ENCODE data around the gene OR1L4. TPM values are rescaled to one million over a fixed set of nuclear protein-coding genes. Genes with fewer than 3 reads are reported as not detected.
A peak's percentile ranks its signal among the peaks of the same experiment; 100 is the strongest.

OR1L4 gene, protein sequence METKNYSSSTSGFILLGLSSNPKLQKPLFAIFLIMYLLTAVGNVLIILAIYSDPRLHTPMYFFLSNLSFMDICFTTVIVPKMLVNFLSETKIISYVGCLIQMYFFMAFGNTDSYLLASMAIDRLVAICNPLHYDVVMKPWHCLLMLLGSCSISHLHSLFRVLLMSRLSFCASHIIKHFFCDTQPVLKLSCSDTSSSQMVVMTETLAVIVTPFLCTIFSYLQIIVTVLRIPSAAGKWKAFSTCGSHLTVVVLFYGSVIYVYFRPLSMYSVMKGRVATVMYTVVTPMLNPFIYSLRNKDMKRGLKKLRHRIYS
- polyA plus RNA-seq (2013, experiment 1 of 2), result not detected
- not detected for polyA plus RNA-seq (2013, experiment 2 of 2)

DNA sequence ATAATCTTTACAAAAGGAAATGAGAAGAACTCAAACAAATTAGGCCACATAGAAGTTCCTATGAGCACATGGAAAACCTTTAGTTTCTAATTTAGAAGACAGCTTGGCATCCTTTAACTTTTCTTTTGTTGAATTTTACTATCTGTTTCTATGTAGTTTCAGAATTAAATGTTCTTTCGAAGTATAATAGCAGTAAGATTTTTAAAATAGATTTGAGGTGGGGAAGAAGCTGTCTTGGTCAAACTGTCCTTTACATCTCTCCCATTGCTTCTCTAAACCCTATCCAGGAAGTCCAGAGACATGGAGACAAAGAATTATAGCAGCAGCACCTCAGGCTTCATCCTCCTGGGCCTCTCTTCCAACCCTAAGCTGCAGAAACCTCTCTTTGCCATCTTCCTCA lies at the start of gene OR1L4:
TSS of gene OR1L4 (plus strand) at position 301 of the 400 bp plus-strand sequence. CDS start at position 301, 0 bp downstream.
- H4K91ac ChIP-seq (ENCODE audit: low read depth, low read length, poor library complexity), result no peak within 1 kb of the TSS
- no peak within 1 kb of the TSS for H3K23ac ChIP-seq (ENCODE audit: low read depth, low read length, poor library complexity)
- H3K14ac ChIP-seq (ENCODE audit: low read length), result no peak within 1 kb of the TSS
- H3K18ac ChIP-seq (ENCODE audit: low read length), result no peak within 1 kb of the TSS
- no peaks in the 10 kb centered on the region for H3K36me3 ChIP-seq (replicated peaks in 1 of 2; ENCODE audit: control insufficient read depth in 2 of 2, insufficient read depth in 2 of 2, low read length in 2 of 2)
- no peaks in the 10 kb centered on the region for H3K27me3 ChIP-seq (ENCODE audit: control insufficient read depth in 3 of 3, insufficient read depth in 3 of 3, low read depth in 1 of 3, low read length in 3 of 3)
- peak within 1 kb of the TSS in 1 of 2 donors; percentile 58 for H3K4me3 ChIP-seq (ENCODE audit: low read length in 2 of 2)
- no peak within 1 kb of the TSS for H3K4ac ChIP-seq (ENCODE audit: low read length)
- H2AK5ac ChIP-seq (ENCODE audit: low read depth, low read length), result no peak within 1 kb of the TSS
- H3K9me3 ChIP-seq (replicated peaks in 1 of 2; ENCODE audit: control insufficient read depth in 2 of 2, insufficient read depth in 1 of 2, low read depth in 1 of 2, low read length in 2 of 2), result peaks cover 3 to 15% of the 10 kb centered on the region in 2 donors
- H4K8ac ChIP-seq (ENCODE audit: low read depth, low read length), result no peak within 1 kb of the TSS
- H2BK5ac ChIP-seq (ENCODE audit: low read length), result no peak within 1 kb of the TSS
- no peaks in the 10 kb centered on the region for H3K79me1 ChIP-seq (ENCODE audit: low read depth, low read length)
- WGBS, 2 donors (ENCODE audit: extremely low coverage in 2 of 2, insufficient read length in 2 of 2, insufficient replicate concordance in 1 of 2), result no CpG with 5 or more reads among the region's 1 CpG
- no peak within 1 kb of the TSS for H2BK12ac ChIP-seq (ENCODE audit: low read length)
- H3K4me1 ChIP-seq (ENCODE audit: control insufficient read depth in 2 of 2, insufficient read depth in 1 of 2, low read depth in 1 of 2, low read length in 2 of 2), result no peaks in the 10 kb centered on the region
- H3K9ac ChIP-seq (ENCODE audit: low read depth, low read length, poor library complexity), result no peak within 1 kb of the TSS
- H2BK15ac ChIP-seq (ENCODE audit: low read length), result no peak within 1 kb of the TSS
- H3K27ac ChIP-seq (replicated peaks; ENCODE audit: low read length), result no peak within 1 kb of the TSS
- no peak within 1 kb of the TSS for H3K4me2 ChIP-seq (ENCODE audit: insufficient read depth, low read length, poor library complexity, severe bottlenecking)
- no peak for DNase-seq (ENCODE audit: low spot score)
- H2AFZ ChIP-seq (ENCODE audit: low read length), result no peak within 1 kb of the TSS
- no peak within 1 kb of the TSS for H2BK120ac ChIP-seq (ENCODE audit: low read depth, low read length)

DNA sequence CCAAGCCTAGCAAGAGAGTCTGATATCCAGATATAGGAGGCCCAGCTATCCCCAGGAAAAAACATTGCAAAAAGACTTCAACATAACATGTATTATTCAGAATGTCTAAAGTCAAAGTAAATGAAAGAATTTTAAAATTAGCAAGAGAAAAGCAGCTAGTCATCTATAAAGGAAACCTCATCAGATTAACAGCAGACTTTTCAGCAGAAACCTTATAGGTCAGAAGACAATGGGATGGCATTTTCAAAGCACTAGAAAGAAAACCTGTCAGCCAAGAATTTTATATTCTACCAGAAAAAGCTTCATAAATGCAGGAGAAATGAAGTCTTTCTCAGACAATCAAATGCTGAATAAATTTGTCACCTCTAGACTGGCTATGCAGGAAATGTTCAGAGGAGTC lies 38.9 kb upstream of the OR1L4 start:
- Histone ChIP-seq H3K23ac (ENCODE audit: low read depth, low read length, poor library complexity) (no peak overlapping the region), H4K8ac (ENCODE audit: low read depth, low read length) (no peak overlapping the region), H3K18ac (ENCODE audit: low read length) (no peak overlapping the region), H3K4me2 (ENCODE audit: insufficient read depth, low read length, poor library complexity, severe bottlenecking) (no peak overlapping the region), H3K36me3 (replicated peaks in 1 of 2; ENCODE audit: control insufficient read depth in 2 of 2, insufficient read depth in 2 of 2, low read length in 2 of 2) (no peaks in the 10 kb centered on the region), H2BK12ac (ENCODE audit: low read length) (no peak overlapping the region), H3K9ac (ENCODE audit: low read depth, low read length, poor library complexity) (no peak overlapping the region), H3K79me1 (ENCODE audit: low read depth, low read length) (no peaks in the 10 kb centered on the region), H3K4me3 (ENCODE audit: low read length in 2 of 2) (no peak overlapping the region), H3K27ac (replicated peaks; ENCODE audit: low read length) (no peak overlapping the region), H2BK15ac (ENCODE audit: low read length) (no peak overlapping the region), H2AK5ac (ENCODE audit: low read depth, low read length) (no peak overlapping the region), H3K4ac (ENCODE audit: low read length) (no peak overlapping the region), H3K14ac (ENCODE audit: low read length) (no peak overlapping the region), H2BK120ac (ENCODE audit: low read depth, low read length) (no peak overlapping the region), H2BK5ac (ENCODE audit: low read length) (no peak overlapping the region), H3K9me3 (replicated peaks in 1 of 2; ENCODE audit: control insufficient read depth in 2 of 2, insufficient read depth in 1 of 2, low read depth in 1 of 2, low read length in 2 of 2) (peaks cover 0 to 14% of the 10 kb centered on the region in 2 donors), H3K27me3 (ENCODE audit: control insufficient read depth in 3 of 3, insufficient read depth in 3 of 3, low read depth in 1 of 3, low read length in 3 of 3) (no peaks in the 10 kb centered on the region), H4K91ac (ENCODE audit: low read depth, low read length, poor library complexity) (no peak overlapping the region), H3K4me1 (ENCODE audit: control insufficient read depth in 2 of 2, insufficient read depth in 1 of 2, low read depth in 1 of 2, low read length in 2 of 2) (no peaks in the 10 kb centered on the region), H2AFZ (ENCODE audit: low read length) (no peak overlapping the region)
- no peak for DNase-seq (ENCODE audit: low spot score)

DNA sequence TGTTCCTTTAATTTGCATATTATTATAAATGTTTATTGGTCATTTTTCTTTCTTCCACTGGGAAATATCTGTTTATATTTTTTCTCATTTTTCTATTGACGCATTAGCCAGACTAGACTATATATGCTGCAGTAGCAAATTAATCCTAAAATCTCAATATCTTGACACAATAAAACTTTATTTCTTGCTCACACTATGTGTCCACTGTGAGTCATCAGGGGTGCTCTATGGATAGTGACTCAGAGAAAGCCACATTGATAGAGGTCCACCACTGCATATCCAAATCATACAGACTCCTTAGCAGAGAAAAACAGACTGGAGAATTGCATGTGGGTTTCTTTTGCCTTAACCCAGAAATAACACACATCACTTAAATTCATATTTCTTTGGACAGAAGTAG lies 28.1 kb upstream of the OR1L4 start:
- Histone ChIP-seq H2BK120ac (ENCODE audit: low read depth, low read length) (no peak overlapping the region), H3K27me3 (ENCODE audit: control insufficient read depth in 3 of 3, insufficient read depth in 3 of 3, low read depth in 1 of 3, low read length in 3 of 3) (no peaks in the 10 kb centered on the region), H2AFZ (ENCODE audit: low read length) (no peak overlapping the region), H3K18ac (ENCODE audit: low read length) (no peak overlapping the region), H3K4me1 (ENCODE audit: control insufficient read depth in 2 of 2, insufficient read depth in 1 of 2, low read depth in 1 of 2, low read length in 2 of 2) (no peaks in the 10 kb centered on the region), H3K14ac (ENCODE audit: low read length) (no peak overlapping the region), H3K9me3 (replicated peaks in 1 of 2; ENCODE audit: control insufficient read depth in 2 of 2, insufficient read depth in 1 of 2, low read depth in 1 of 2, low read length in 2 of 2) (peaks cover 0 to 2% of the 10 kb centered on the region in 2 donors), H2BK5ac (ENCODE audit: low read length) (no peak overlapping the region), H3K79me1 (ENCODE audit: low read depth, low read length) (no peaks in the 10 kb centered on the region), H4K8ac (ENCODE audit: low read depth, low read length) (no peak overlapping the region), H3K36me3 (replicated peaks in 1 of 2; ENCODE audit: control insufficient read depth in 2 of 2, insufficient read depth in 2 of 2, low read length in 2 of 2) (no peaks in the 10 kb centered on the region), H3K4me3 (ENCODE audit: low read length in 2 of 2) (no peak overlapping the region), H3K4ac (ENCODE audit: low read length) (no peak overlapping the region), H3K4me2 (ENCODE audit: insufficient read depth, low read length, poor library complexity, severe bottlenecking) (no peak overlapping the region), H3K9ac (ENCODE audit: low read depth, low read length, poor library complexity) (no peak overlapping the region), H4K91ac (ENCODE audit: low read depth, low read length, poor library complexity) (no peak overlapping the region), H2BK12ac (ENCODE audit: low read length) (no peak overlapping the region), H3K23ac (ENCODE audit: low read depth, low read length, poor library complexity) (no peak overlapping the region), H3K27ac (replicated peaks; ENCODE audit: low read length) (no peak overlapping the region), H2BK15ac (ENCODE audit: low read length) (no peak overlapping the region), H2AK5ac (ENCODE audit: low read depth, low read length) (no peak overlapping the region)
- no CpG with 5 or more reads among the region's 1 CpG for WGBS, 2 donors (ENCODE audit: extremely low coverage in 2 of 2, insufficient read length in 2 of 2, insufficient replicate concordance in 1 of 2)
- DNase-seq (ENCODE audit: low spot score), result no peak

DNA sequence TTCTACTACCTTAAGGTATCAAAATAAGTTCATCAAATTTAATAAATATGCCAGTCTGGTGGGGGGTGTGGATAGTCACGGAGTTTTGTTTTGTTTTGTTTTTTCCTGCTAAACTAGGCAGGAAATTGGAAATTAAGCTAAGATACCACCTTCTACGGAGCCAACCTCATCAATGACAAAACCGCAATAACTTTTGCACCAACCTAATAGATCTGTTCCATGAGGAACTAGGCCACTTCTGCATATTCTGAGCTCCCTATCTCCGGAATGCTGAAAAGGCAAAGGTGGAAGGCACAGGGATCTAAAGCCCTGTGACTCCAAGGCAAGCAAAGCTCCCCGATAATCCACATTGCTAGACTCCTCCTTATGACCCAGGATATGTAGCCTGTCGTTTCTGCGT lies 5.8 kb upstream of the OR1L4 start:
- no peak overlapping the region for H3K27ac ChIP-seq (replicated peaks; ENCODE audit: low read length)
- no peak overlapping the region for H2BK120ac ChIP-seq (ENCODE audit: low read depth, low read length)
- H3K4ac ChIP-seq (ENCODE audit: low read length), result no peak overlapping the region
- no peak overlapping the region for H2BK12ac ChIP-seq (ENCODE audit: low read length)
- no peak overlapping the region for H2BK15ac ChIP-seq (ENCODE audit: low read length)
- no peak overlapping the region for H2AK5ac ChIP-seq (ENCODE audit: low read depth, low read length)
- no peaks in the 10 kb centered on the region for H3K4me1 ChIP-seq (ENCODE audit: control insufficient read depth in 2 of 2, insufficient read depth in 1 of 2, low read depth in 1 of 2, low read length in 2 of 2)
- no peak overlapping the region for H3K4me2 ChIP-seq (ENCODE audit: insufficient read depth, low read length, poor library complexity, severe bottlenecking)
- no peaks in the 10 kb centered on the region for H3K36me3 ChIP-seq (replicated peaks in 1 of 2; ENCODE audit: control insufficient read depth in 2 of 2, insufficient read depth in 2 of 2, low read length in 2 of 2)
- H3K79me1 ChIP-seq (ENCODE audit: low read depth, low read length), result no peaks in the 10 kb centered on the region
- no peak overlapping the region for H2AFZ ChIP-seq (ENCODE audit: low read length)
- no peak overlapping the region for H3K4me3 ChIP-seq (ENCODE audit: low read length in 2 of 2)
- no peak overlapping the region for H3K18ac ChIP-seq (ENCODE audit: low read length)
- H4K91ac ChIP-seq (ENCODE audit: low read depth, low read length, poor library complexity), result no peak overlapping the region
- no peak for DNase-seq (ENCODE audit: low spot score)
- no peak overlapping the region for H3K23ac ChIP-seq (ENCODE audit: low read depth, low read length, poor library complexity)
- no CpG with 5 or more reads among the region's 7 CpGs for WGBS, 2 donors (ENCODE audit: extremely low coverage in 2 of 2, insufficient read length in 2 of 2, insufficient replicate concordance in 1 of 2)
- H3K9ac ChIP-seq (ENCODE audit: low read depth, low read length, poor library complexity), result no peak overlapping the region
- no peak overlapping the region for H2BK5ac ChIP-seq (ENCODE audit: low read length)
- H3K27me3 ChIP-seq (ENCODE audit: control insufficient read depth in 3 of 3, insufficient read depth in 3 of 3, low read depth in 1 of 3, low read length in 3 of 3), result no peaks in the 10 kb centered on the region
- peaks cover 0 to 10% of the 10 kb centered on the region in 2 donors for H3K9me3 ChIP-seq (replicated peaks in 1 of 2; ENCODE audit: control insufficient read depth in 2 of 2, insufficient read depth in 1 of 2, low read depth in 1 of 2, low read length in 2 of 2)
- no peak overlapping the region for H3K14ac ChIP-seq (ENCODE audit: low read length)
- H4K8ac ChIP-seq (ENCODE audit: low read depth, low read length), result no peak overlapping the region
